Skeletal muscle tissue (tissue), 4 donors: ENCODE measurements around the gene DAPK2. TPM values are rescaled to one million over a fixed set of nuclear protein-coding genes. Genes with fewer than 3 reads are reported as not detected.
A peak's percentile ranks its signal among the peaks of the same experiment; 100 is the strongest.

ENCODE experiments used
- H3K27ac ChIP-seq: one replicate; pipeline ENCODE4 v1.7.0; 2013; ENCODE audit warnings: mild to moderate bottlenecking, low read depth, low read length, inconsistent platforms
- H3K27me3 ChIP-seq, 3 donors: one replicate each; pipeline ENCODE4 v1.7.0; 2013; ENCODE audit warnings: low read length in 3 of 3; ENCODE audit not compliant: control insufficient read depth in 3 of 3, insufficient read depth in 3 of 3
- H3K36me3 ChIP-seq, 3 donors: one replicate each; pipeline ENCODE4 v1.7.0; 2013; ENCODE audit warnings: low read length in 3 of 3; ENCODE audit not compliant: control insufficient read depth in 3 of 3, insufficient read depth in 3 of 3
- H3K4me1 ChIP-seq, 3 donors: one replicate each; pipeline ENCODE4 v1.7.0; 2013; ENCODE audit warnings: low read length in 3 of 3, mild to moderate bottlenecking in 3 of 3; ENCODE audit not compliant: control insufficient read depth in 3 of 3, insufficient read depth in 3 of 3
- H3K4me3 ChIP-seq, 3 donors: one replicate each; pipeline ENCODE4 v1.7.0; 2013; ENCODE audit warnings: low read length in 3 of 3
- H3K9ac ChIP-seq, 3 donors: one replicate each; pipeline ENCODE4 v1.7.0; 2013; ENCODE audit warnings: low read length in 3 of 3, mild to moderate bottlenecking in 3 of 3, moderate library complexity in 2 of 3, low read depth in 1 of 3
- H3K9me3 ChIP-seq, 3 donors: one replicate each; pipeline ENCODE4 v1.7.0; 2013; ENCODE audit warnings: low read length in 3 of 3; ENCODE audit not compliant: control insufficient read depth in 3 of 3
- total RNA-seq: library from RNA; depleted of rRNA; stranded (reverse); fragments of >200 nt; gene quantifications from one replicate; pipeline ENCODE4 v1.2.3, GENCODE V29; 2014
- donor health status: Osteomylitis.

DAPK2 gene
- total RNA-seq, 1 donor from 2014 or later, result 2.6 TPM

- H3K4me3 ChIP-seq, result no peak overlapping the region
- H3K9ac ChIP-seq, result peak overlapping the region in 1 of 3 donors; percentile 24
- no peaks in the 10 kb centered on the region for H3K9me3 ChIP-seq
- H3K36me3 ChIP-seq, result no peaks in the 10 kb centered on the region
- peaks cover 47 to 69% (median 66%) of the 10 kb centered on the region in 3 donors for H3K4me1 ChIP-seq
- H3K27ac ChIP-seq, result no peak overlapping the region
- H3K27me3 ChIP-seq, result no peaks in the 10 kb centered on the region
These were observed 52.1 kb downstream of the DAPK2 start for GRCh38 chr15:63994073-63994600.

- H3K36me3 ChIP-seq, result no peaks in the 10 kb centered on the region
- no peak overlapping the region for H3K9ac ChIP-seq
- no peaks in the 10 kb centered on the region for H3K27me3 ChIP-seq
- no peaks in the 10 kb centered on the region for H3K9me3 ChIP-seq
- H3K27ac ChIP-seq, result peak overlapping the region; percentile 20
- peaks cover 44 to 63% (median 59%) of the 10 kb centered on the region in 3 donors for H3K4me1 ChIP-seq
- no peak overlapping the region for H3K4me3 ChIP-seq
These were observed 54.0 kb downstream of the DAPK2 start for GRCh38 chr15:63992300-63992699.

- Histone ChIP-seq H3K27ac (peak overlapping the region; percentile 20), H3K27me3 (no peaks in the 10 kb centered on the region), H3K9me3 (no peaks in the 10 kb centered on the region), H3K9ac (peak overlapping the region in 2 of 3 donors; percentile 36 to 41), H3K36me3 (no peaks in the 10 kb centered on the region), H3K4me3 (no peak overlapping the region), H3K4me1 (peaks cover 46 to 62% (median 60%) of the 10 kb centered on the region in 3 donors)
These were observed 54.6 kb downstream of the DAPK2 start for GRCh38 chr15:63991706-63992105.

GRCh38 chr15:63990454-63990853 lies 55.8 kb downstream of the DAPK2 start:
- Histone ChIP-seq H3K4me1 (peaks cover 53 to 68% (median 67%) of the 10 kb centered on the region in 3 donors), H3K27me3 (no peaks in the 10 kb centered on the region), H3K27ac (no peak overlapping the region)

GRCh38 chr15:63987796-63988378 lies 58.4 kb downstream of the DAPK2 start:
- Histone ChIP-seq H3K9ac (peak overlapping the region in 2 of 3 donors; percentile 27 to 69), H3K4me3 (no peak overlapping the region), H3K36me3 (peaks cover 0 to 9% (median 5%) of the 10 kb centered on the region in 3 donors), H3K9me3 (no peaks in the 10 kb centered on the region), H3K27me3 (no peaks in the 10 kb centered on the region), H3K4me1 (peaks cover 74 to 81% (median 81%) of the 10 kb centered on the region in 3 donors), H3K27ac (peak overlapping the region; percentile 48)

More at GRCh38 chr15:63990454-63990853, 55.8 kb downstream of the DAPK2 start:
- peak overlapping the region in 1 of 3 donors; percentile 29 for H3K4me3 ChIP-seq
- H3K9me3 ChIP-seq, result no peaks in the 10 kb centered on the region
- H3K9ac ChIP-seq, result no peak overlapping the region
- no peaks in the 10 kb centered on the region for H3K36me3 ChIP-seq

GRCh38 chr15:63986751-63987341 lies 59.4 kb downstream of the DAPK2 start:
- Histone ChIP-seq H3K9me3 (no peaks in the 10 kb centered on the region), H3K27ac (peak overlapping the region; percentile 88), H3K27me3 (no peaks in the 10 kb centered on the region), H3K9ac (peak overlapping the region in 2 of 3 donors; percentile 44 to 69), H3K4me3 (no peak overlapping the region), H3K4me1 (peaks cover 71 to 79% (median 78%) of the 10 kb centered on the region in 3 donors), H3K36me3 (peaks cover 0 to 9% (median 5%) of the 10 kb centered on the region in 3 donors)

- peaks cover 68 to 77% (median 76%) of the 10 kb centered on the region in 3 donors for H3K4me1 ChIP-seq
- peak overlapping the region; percentile 46 to 77 (median 70) for H3K9ac ChIP-seq
- no peak overlapping the region for H3K4me3 ChIP-seq
- H3K9me3 ChIP-seq, result no peaks in the 10 kb centered on the region
- H3K36me3 ChIP-seq, result peaks cover 0 to 9% (median 5%) of the 10 kb centered on the region in 3 donors
- H3K27me3 ChIP-seq, result no peaks in the 10 kb centered on the region
- peak overlapping the region; percentile 88 for H3K27ac ChIP-seq
These were observed 60.1 kb downstream of the DAPK2 start for GRCh38 chr15:63986185-63986680.

GRCh38 chr15:63985221-63986184 lies 60.8 kb downstream of the DAPK2 start:
- Histone ChIP-seq H3K9ac (peak overlapping the region; percentile 46 to 77 (median 70)), H3K9me3 (no peaks in the 10 kb centered on the region), H3K27me3 (no peaks in the 10 kb centered on the region), H3K36me3 (peaks cover 0 to 9% (median 5%) of the 10 kb centered on the region in 3 donors), H3K27ac (peak overlapping the region; percentile 88), H3K4me1 (peaks cover 63 to 70% (median 69%) of the 10 kb centered on the region in 3 donors), H3K4me3 (peak overlapping the region in 2 of 3 donors; percentile 22 to 29)

GRCh38 chr15:63984331-63984730 lies 62.0 kb downstream of the DAPK2 start:
- Histone ChIP-seq H3K9me3 (no peaks in the 10 kb centered on the region), H3K27me3 (no peaks in the 10 kb centered on the region), H3K36me3 (peaks cover 0 to 9% (median 5%) of the 10 kb centered on the region in 3 donors), H3K4me3 (no peak overlapping the region), H3K4me1 (peaks cover 73 to 77% (median 76%) of the 10 kb centered on the region in 3 donors), H3K9ac (peak overlapping the region in 2 of 3 donors; percentile 10 to 58), H3K27ac (peak overlapping the region; percentile 88)
